K562 (cell line): ENCODE measurements around the gene FOXS1. TPM values are rescaled to one million over a fixed set of nuclear protein-coding genes. Genes with fewer than 3 reads are reported as not detected.
A peak's percentile ranks its signal among the peaks of the same experiment; 100 is the strongest.

Source experiments
- CBX1 ChIP-seq: sonication (generic); IDR thresholded peaks from 2 replicates; pipeline ENCODE4 v1.6.1; 2016; ENCODE audit warnings: antibody characterized with exemption, low read depth, mild to moderate bottlenecking
- IRF2 ChIP-seq: sonication (generic); formaldehyde crosslinking; IDR thresholded peaks from 2 replicates; pipeline ENCODE4 v1.8.1; 2022; ENCODE audit warnings: mild to moderate bottlenecking, missing genetic modification reagents
- MTF1 ChIP-seq: fragments of 250-450 bp; sonication (Bioruptor Pico); IDR thresholded peaks from 2 replicates; pipeline ENCODE4 v1.9.0; 2021; ENCODE audit warnings: moderate library complexity, mild to moderate bottlenecking, inconsistent platforms, borderline replicate concordance
- NUFIP1 ChIP-seq: fragments of 450-650 bp; IDR thresholded peaks from 2 replicates; pipeline ENCODE4 v1.6.1; 2018; ENCODE audit not compliant: partially characterized antibody
- RCOR1 ChIP-seq, 2 experiments: IDR thresholded peaks; 2 replicates each; pipeline ENCODE4 v1.6.1; 2012; ENCODE audit warnings: low read depth in 2 of 2, low read length in 2 of 2, borderline replicate concordance in 1 of 2, improper control_type of control experiment in 1 of 2
- SMARCA5 ChIP-seq: fragments of 450-650 bp; IDR thresholded peaks from 2 replicates; pipeline ENCODE4 v1.6.1; 2016
- ZBED1 ChIP-seq: IDR thresholded peaks from 2 replicates; pipeline ENCODE4 v1.6.1; 2014
- ZNF584 ChIP-seq: fragments of 200-800 bp; sonication (Bioruptor generic); IDR thresholded peaks from 2 replicates; pipeline ENCODE4 v1.6.1; 2016; ENCODE audit warnings: low read depth, mild to moderate bottlenecking, missing genetic modification characterization, missing compliant biosample characterization
- ZNF717 ChIP-seq: fragments of 250-450 bp; sonication (Bioruptor Pico); IDR thresholded peaks from 2 replicates; pipeline ENCODE4 v1.5.0; 2021
- polyA plus RNA-seq, 8 experiments: library from polyadenylated mRNA; depleted of rRNA in 4 of 8; stranded (reverse) in 5 of 8; unstranded in 3 of 8; fragments of >200 nt; fragmentation: Nextera tagmentation in 2 of 8; fragmentation: Illumina TruSeq in 1 of 8; extraction: Ambion mirVana in 2 of 8; extraction: Trizol in 1 of 8; gene quantifications; 2 replicates each; pipeline versions ENCODE4 v1.2.1 to v1.2.3, GENCODE V29; 2011 to 2014; ENCODE audit warnings: inconsistent platforms in 1 of 8, missing spikeins in 1 of 8
- total RNA-seq, 7 experiments: library from RNA; depleted of rRNA in 6 of 7; stranded (reverse); fragments of >200 nt in 6 of 7; fragmentation: Illumina TruSeq in 2 of 7; extraction: Trizol in 2 of 7; gene quantifications; 2 replicates each; pipeline versions ENCODE4 v1.2.1 to v1.2.3, GENCODE V29; 2011 to 2021; ENCODE audit warnings: low replicate concordance in 1 of 7
- TF ChIP-seq, protein P1 (sequence below), 2 experiments: fragments of 450-650 bp; IDR thresholded peaks; 2 replicates each; pipeline ENCODE4 v1.6.1; 2018; ENCODE audit warnings: mild to moderate bottlenecking in 2 of 2, low read depth in 1 of 2; ENCODE audit not compliant: partially characterized antibody in 2 of 2
- TF ChIP-seq, protein P2 (sequence below): fragments of 450-650 bp; IDR thresholded peaks from 2 replicates; pipeline ENCODE4 v1.6.1; 2018; ENCODE audit not compliant: partially characterized antibody

The FOXS1 gene
- total and polyA plus RNA-seq, 9 of the 15 experiments (the other 6 are each of a cell fraction or from before 2014, with no cell fraction given): not detected

DNA sequence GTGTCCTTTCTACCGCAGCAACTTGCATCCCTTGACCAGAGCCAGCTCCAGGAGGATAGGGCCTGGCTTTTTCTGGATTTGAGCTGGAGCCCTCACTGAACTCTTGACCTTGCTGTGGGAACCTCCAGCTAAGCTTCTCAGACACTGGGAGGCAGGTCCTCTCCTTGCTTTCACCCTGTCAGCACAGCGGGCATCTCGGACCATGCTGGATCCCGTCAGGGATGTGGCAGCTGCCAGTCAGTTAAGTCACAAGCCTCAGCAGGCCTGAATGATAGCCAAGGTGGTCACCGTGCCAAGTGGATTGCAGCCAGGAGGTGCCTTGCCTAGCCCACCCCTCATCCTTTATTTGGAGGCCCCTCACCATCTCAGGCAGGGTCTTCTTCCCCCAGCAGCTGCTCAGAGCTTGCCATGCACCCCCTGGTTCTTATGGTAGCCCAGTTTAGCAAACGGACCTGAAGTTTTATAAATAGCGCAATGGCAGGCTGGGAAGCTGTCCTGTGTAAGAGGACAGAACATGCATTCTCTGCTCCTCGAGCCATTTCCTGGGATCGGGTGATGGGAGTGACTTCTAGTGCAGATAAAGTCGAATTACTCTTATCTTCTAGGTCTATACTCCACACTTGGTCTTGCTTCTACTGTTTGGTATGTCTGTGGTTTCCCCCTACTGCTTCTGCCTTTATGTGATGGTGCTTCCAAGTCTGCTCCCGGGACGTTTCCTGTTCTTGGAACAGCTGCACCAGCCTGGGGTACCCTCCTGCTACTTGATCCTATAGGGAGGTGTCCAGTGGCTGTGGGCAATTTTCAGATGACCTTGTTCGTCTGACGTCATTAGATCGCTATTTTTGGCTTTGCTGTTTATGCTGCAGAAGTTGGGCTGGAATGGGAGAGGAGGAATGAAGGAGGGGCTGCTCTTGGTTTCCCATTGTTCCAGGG lies 33.3 kb downstream of the FOXS1 start (continued):
- TF ChIP-seq, protein P1, sequence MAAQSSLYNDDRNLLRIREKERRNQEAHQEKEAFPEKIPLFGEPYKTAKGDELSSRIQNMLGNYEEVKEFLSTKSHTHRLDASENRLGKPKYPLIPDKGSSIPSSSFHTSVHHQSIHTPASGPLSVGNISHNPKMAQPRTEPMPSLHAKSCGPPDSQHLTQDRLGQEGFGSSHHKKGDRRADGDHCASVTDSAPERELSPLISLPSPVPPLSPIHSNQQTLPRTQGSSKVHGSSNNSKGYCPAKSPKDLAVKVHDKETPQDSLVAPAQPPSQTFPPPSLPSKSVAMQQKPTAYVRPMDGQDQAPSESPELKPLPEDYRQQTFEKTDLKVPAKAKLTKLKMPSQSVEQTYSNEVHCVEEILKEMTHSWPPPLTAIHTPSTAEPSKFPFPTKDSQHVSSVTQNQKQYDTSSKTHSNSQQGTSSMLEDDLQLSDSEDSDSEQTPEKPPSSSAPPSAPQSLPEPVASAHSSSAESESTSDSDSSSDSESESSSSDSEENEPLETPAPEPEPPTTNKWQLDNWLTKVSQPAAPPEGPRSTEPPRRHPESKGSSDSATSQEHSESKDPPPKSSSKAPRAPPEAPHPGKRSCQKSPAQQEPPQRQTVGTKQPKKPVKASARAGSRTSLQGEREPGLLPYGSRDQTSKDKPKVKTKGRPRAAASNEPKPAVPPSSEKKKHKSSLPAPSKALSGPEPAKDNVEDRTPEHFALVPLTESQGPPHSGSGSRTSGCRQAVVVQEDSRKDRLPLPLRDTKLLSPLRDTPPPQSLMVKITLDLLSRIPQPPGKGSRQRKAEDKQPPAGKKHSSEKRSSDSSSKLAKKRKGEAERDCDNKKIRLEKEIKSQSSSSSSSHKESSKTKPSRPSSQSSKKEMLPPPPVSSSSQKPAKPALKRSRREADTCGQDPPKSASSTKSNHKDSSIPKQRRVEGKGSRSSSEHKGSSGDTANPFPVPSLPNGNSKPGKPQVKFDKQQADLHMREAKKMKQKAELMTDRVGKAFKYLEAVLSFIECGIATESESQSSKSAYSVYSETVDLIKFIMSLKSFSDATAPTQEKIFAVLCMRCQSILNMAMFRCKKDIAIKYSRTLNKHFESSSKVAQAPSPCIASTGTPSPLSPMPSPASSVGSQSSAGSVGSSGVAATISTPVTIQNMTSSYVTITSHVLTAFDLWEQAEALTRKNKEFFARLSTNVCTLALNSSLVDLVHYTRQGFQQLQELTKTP (IDR thresholded peaks at IDR 0.05; ENCODE audit: low read depth in 1 of 2, partially characterized antibody in 2 of 2): peak in 1 of 2 experiments; percentile 24
- TF ChIP-seq IRF2 (CRISPR knock-in tag) (no peak), MTF1 (CRISPR knock-in tag) (no peak), SMARCA5 (no peak), ZNF584 (0 out of 2 replicates have a peak, but pooled peaks have one; percentile 52), NUFIP1 (no peak), RCOR1 (IDR thresholded peaks at IDR 0.05; ENCODE audit: borderline replicate concordance in 1 of 2, low read depth in 2 of 2, low read length in 2 of 2) (peak in 1 of 2 experiments; percentile 55; a peak in 1 of 4 replicates), ZNF717 (CRISPR knock-in tag) (no peak), CBX1 (no peak), ZBED1 (no peak)
- TF ChIP-seq, protein P2, sequence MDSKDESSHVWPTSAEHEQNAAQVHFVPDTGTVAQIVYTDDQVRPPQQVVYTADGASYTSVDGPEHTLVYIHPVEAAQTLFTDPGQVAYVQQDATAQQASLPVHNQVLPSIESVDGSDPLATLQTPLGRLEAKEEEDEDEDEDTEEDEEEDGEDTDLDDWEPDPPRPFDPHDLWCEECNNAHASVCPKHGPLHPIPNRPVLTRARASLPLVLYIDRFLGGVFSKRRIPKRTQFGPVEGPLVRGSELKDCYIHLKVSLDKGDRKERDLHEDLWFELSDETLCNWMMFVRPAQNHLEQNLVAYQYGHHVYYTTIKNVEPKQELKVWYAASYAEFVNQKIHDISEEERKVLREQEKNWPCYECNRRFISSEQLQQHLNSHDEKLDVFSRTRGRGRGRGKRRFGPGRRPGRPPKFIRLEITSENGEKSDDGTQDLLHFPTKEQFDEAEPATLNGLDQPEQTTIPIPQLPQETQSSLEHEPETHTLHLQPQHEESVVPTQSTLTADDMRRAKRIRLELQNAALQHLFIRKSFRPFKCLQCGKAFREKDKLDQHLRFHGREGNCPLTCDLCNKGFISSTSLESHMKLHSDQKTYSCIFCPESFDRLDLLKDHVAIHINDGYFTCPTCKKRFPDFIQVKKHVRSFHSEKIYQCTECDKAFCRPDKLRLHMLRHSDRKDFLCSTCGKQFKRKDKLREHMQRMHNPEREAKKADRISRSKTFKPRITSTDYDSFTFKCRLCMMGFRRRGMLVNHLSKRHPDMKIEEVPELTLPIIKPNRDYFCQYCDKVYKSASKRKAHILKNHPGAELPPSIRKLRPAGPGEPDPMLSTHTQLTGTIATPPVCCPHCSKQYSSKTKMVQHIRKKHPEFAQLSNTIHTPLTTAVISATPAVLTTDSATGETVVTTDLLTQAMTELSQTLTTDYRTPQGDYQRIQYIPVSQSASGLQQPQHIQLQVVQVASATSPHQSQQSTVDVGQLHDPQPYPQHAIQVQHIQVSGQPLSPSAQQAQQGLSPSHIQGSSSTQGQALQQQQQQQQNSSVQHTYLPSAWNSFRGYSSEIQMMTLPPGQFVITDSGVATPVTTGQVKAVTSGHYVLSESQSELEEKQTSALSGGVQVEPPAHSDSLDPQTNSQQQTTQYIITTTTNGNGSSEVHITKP: no peak
